ENCODE measurements around the gene TENM4. TPM values are rescaled to one million over a fixed set of nuclear protein-coding genes. Genes with fewer than 3 reads are reported as not detected.

Gene TENM4
- polyA plus RNA-seq, 2 of the 4 experiments (the other 2 are of a cell fraction), result 0.06 to 0.31 TPM

- H3K4me1 ChIP-seq, result no peaks in the 10 kb centered on the region
- POLR2A ChIA-PET, result no interaction called here
- H3K4me3 ChIP-seq, result no peak overlapping the region
- H3K27ac ChIP-seq, result no peak overlapping the region
- H3K9me3 ChIP-seq, result no peaks in the 10 kb centered on the region
- FAIRE-seq (no peak), ATAC-seq (peak in 1 of 2 experiments; percentile 29; a peak in 1 of 6 replicates), DNase-seq (ENCODE audit: low read depth in 1 of 2, low spot score in 1 of 2) (no peak)
- CTCF ChIA-PET, result no interaction called here
- no peak overlapping the region for H3K4me2 ChIP-seq
- 60% methylated on average over 18 of the region's 24 CpGs for WGBS (ENCODE audit: missing lambda C conversion rate)
- no peak for TF ChIP-seq SMC3 (IDR thresholded peaks at IDR 0.05)
- TF ChIP-seq ESRRA (IDR thresholded peaks at IDR 0.05; ENCODE audit: borderline replicate concordance, low read length), result no peak
- no peak for TF ChIP-seq USF2 (IDR thresholded peaks at IDR 0.05)
- TF ChIP-seq RNF2 (IDR thresholded peaks at IDR 0.05; ENCODE audit: borderline replicate concordance, low read depth), result no peak
- no peak for TF ChIP-seq MYC (IDR thresholded peaks at IDR 0.05; ENCODE audit: borderline replicate concordance, low read length)
- no peak for TF ChIP-seq HEYL (CRISPR knock-in tag; IDR thresholded peaks at IDR 0.05)
- no peak for TF ChIP-seq NR3C1 (IDR thresholded peaks at IDR 0.05)
- no peak for TF ChIP-seq HOXA7 (CRISPR knock-in tag; IDR thresholded peaks at IDR 0.05)
- no peak for TF ChIP-seq POLR2AphosphoS2 (conservative IDR thresholded peaks at IDR 0.05; ENCODE audit: low read length)
- no peak for TF ChIP-seq NFE2L2 (conservative IDR thresholded peaks at IDR 0.05; ENCODE audit: low read length)
- TF ChIP-seq HDAC2 (IDR thresholded peaks at IDR 0.05), result no peak
- no peak for TF ChIP-seq GATA3 (IDR thresholded peaks at IDR 0.05; ENCODE audit: borderline replicate concordance)
- TF ChIP-seq HES2 (IDR thresholded peaks at IDR 0.05), result no peak
- no peak for TF ChIP-seq ELK1 (IDR thresholded peaks at IDR 0.05; ENCODE audit: low read depth, low read length)
- no peak for TF ChIP-seq NPAS2 (CRISPR knock-in tag; IDR thresholded peaks at IDR 0.05; ENCODE audit: borderline replicate concordance)
- no peak for TF ChIP-seq ZNF302 (CRISPR knock-in tag; IDR thresholded peaks at IDR 0.05)
- TF ChIP-seq FOSB (CRISPR knock-in tag; IDR thresholded peaks at IDR 0.05), result no peak
- TF ChIP-seq KDM5A (IDR thresholded peaks at IDR 0.05), result no peak
- no peak for TF ChIP-seq RARB (CRISPR knock-in tag; IDR thresholded peaks at IDR 0.05)
- no peak for TF ChIP-seq TP53 (CRISPR knock-in tag; IDR thresholded peaks at IDR 0.05)
Observed at GRCh38 chr11:78676026-78676557, 764.7 kb downstream of the TENM4 start.

GRCh38 chr11:78672850-78673620 is 767.8 kb downstream of the TENM4 start:
- no peak for FAIRE-seq
- Histone ChIP-seq H3K27ac (no peak overlapping the region), H3K4me2 (no peak overlapping the region), H3K9me3 (no peaks in the 10 kb centered on the region), H3K4me1 (no peaks in the 10 kb centered on the region), H3K4me3 (no peak overlapping the region)
- WGBS (ENCODE audit: missing lambda C conversion rate), result 22% methylated on average over 9 of the region's 9 CpGs
- ChIA-PET POLR2A (no interaction called here), CTCF (interaction anchor here (1.7 to 2.7 kb wide), 2 partner anchors 15 to 27 kb away, joined by 4 to 9 read pairs; no protein-coding TSS in a partner anchor)
- ATAC-seq, result no peak
- no peak for DNase-seq (ENCODE audit: low read depth in 1 of 2, low spot score in 1 of 2)
- no peak for TF ChIP-seq CTCF (IDR thresholded peaks at IDR 0.05)
- TF ChIP-seq MYC (IDR thresholded peaks at IDR 0.05; ENCODE audit: borderline replicate concordance, low read length), result no peak
- no peak for TF ChIP-seq TFCP2L1 (CRISPR knock-in tag; IDR thresholded peaks at IDR 0.05)
